Trophoblast cell (in vitro differentiated cells and primary cell): Measurements from ENCODE around the gene GSTCD.

ENCODE experiments used
- DNase-seq, 2 donors: peaks; one replicate each; pipeline ENCODE4 v3.0.0-alpha.2; 2016
- H2AFZ ChIP-seq: 2 replicates; pipeline ENCODE4 v1.6.1; 2013; ENCODE audit warnings: low read length, moderate library complexity, mild to moderate bottlenecking; ENCODE audit not compliant: insufficient read depth, poor library complexity
- H2AK5ac ChIP-seq: 2 replicates; pipeline ENCODE4 v1.6.1; 2013; ENCODE audit warnings: mild to moderate bottlenecking, low read length
- H2BK120ac ChIP-seq: 2 replicates; pipeline ENCODE4 v1.6.1; 2013; ENCODE audit warnings: low read length, mild to moderate bottlenecking, moderate library complexity; ENCODE audit not compliant: insufficient read depth, poor library complexity
- H2BK12ac ChIP-seq: 2 replicates; pipeline ENCODE4 v1.6.1; 2013; ENCODE audit warnings: mild to moderate bottlenecking, low read length, moderate library complexity
- H2BK5ac ChIP-seq: 2 replicates; pipeline ENCODE4 v1.6.1; 2013; ENCODE audit warnings: low read length, low read depth, moderate library complexity, mild to moderate bottlenecking; ENCODE audit not compliant: poor library complexity
- H3K14ac ChIP-seq: 2 replicates; pipeline ENCODE4 v1.6.1; 2013; ENCODE audit warnings: mild to moderate bottlenecking, low read length
- H3K18ac ChIP-seq: 2 replicates; pipeline ENCODE4 v1.6.1; 2013; ENCODE audit warnings: mild to moderate bottlenecking, low read length
- H3K23ac ChIP-seq: 2 replicates; pipeline ENCODE4 v1.6.1; 2013; ENCODE audit warnings: low read length
- H3K27ac ChIP-seq: 2 replicates; pipeline ENCODE4 v1.5.1; 2013; ENCODE audit warnings: low read depth, mild to moderate bottlenecking, inconsistent platforms, low read length, moderate library complexity
- H3K27me3 ChIP-seq: 2 replicates; pipeline ENCODE4 v1.6.1; 2013; ENCODE audit warnings: inconsistent platforms, mild to moderate bottlenecking, low read length, moderate library complexity; ENCODE audit not compliant: insufficient read depth
- H3K36me3 ChIP-seq, 2 experiments: 1 replicate in 1 of 2; 2 replicates in 1 of 2; pipeline ENCODE4 v1.6.1; 2013; ENCODE audit warnings: low read length in 2 of 2, mild to moderate bottlenecking in 2 of 2, moderate library complexity in 1 of 2; ENCODE audit not compliant: insufficient read depth in 2 of 2, control insufficient read depth in 1 of 2
- H3K4ac ChIP-seq: 2 replicates; pipeline ENCODE4 v1.6.1; 2013; ENCODE audit warnings: low read depth, mild to moderate bottlenecking, low read length, moderate library complexity
- H3K4me1 ChIP-seq, 2 experiments: 1 replicate in 1 of 2; 2 replicates in 1 of 2; pipeline ENCODE4 v1.6.1; 2013; ENCODE audit warnings: low read length in 2 of 2, mild to moderate bottlenecking in 2 of 2, moderate library complexity in 1 of 2; ENCODE audit not compliant: insufficient read depth in 2 of 2, control insufficient read depth in 1 of 2
- H3K4me2 ChIP-seq: 2 replicates; pipeline ENCODE4 v1.6.1; 2013; ENCODE audit warnings: inconsistent platforms, mild to moderate bottlenecking, low read length, moderate library complexity
- H3K4me3 ChIP-seq: 2 replicates; pipeline ENCODE4 v1.5.1; 2013; ENCODE audit warnings: mild to moderate bottlenecking, low read depth, low read length, inconsistent platforms
- H3K79me1 ChIP-seq: one replicate; pipeline ENCODE4 v1.6.1; 2013; ENCODE audit warnings: low read length
- H3K79me2 ChIP-seq: 2 replicates; pipeline ENCODE4 v1.6.1; 2013; ENCODE audit warnings: low read length, mild to moderate bottlenecking; ENCODE audit not compliant: control insufficient read depth, insufficient read depth, poor library complexity
- H3K9ac ChIP-seq: 2 replicates; pipeline ENCODE4 v1.6.1; 2013; ENCODE audit warnings: mild to moderate bottlenecking, low read length
- H3K9me3 ChIP-seq: 2 replicates; pipeline ENCODE4 v1.6.1; 2013; ENCODE audit warnings: low read depth, mild to moderate bottlenecking, control low read depth, inconsistent platforms, low read length; ENCODE audit not compliant: insufficient read depth
- H4K12ac ChIP-seq: 2 replicates; pipeline ENCODE4 v1.6.1; 2013; ENCODE audit warnings: low read depth, mild to moderate bottlenecking, low read length, moderate library complexity
- H4K8ac ChIP-seq: 2 replicates; pipeline ENCODE4 v1.6.1; 2013; ENCODE audit warnings: low read depth, mild to moderate bottlenecking, low read length, moderate library complexity
- H4K91ac ChIP-seq: one replicate; pipeline ENCODE4 v1.6.1; 2013; ENCODE audit warnings: low read depth, mild to moderate bottlenecking, low read length, moderate library complexity
- WGBS: extraction: QIAGEN DNeasy Blood & Tissue Kit; methylation state at CpG from one replicate; pipeline ENCODE4 v1.1.7; 2013; ENCODE audit warnings: missing lambda C conversion rate; ENCODE audit not compliant: insufficient read length, insufficient coverage; ENCODE audit errors: extremely low coverage; 5-methylcytosine and 5-hydroxymethylcytosine counted together

The GSTCD gene

GRCh38 chr4:105836537-105836936 lies 128.0 kb downstream of the GSTCD start:
- no peak overlapping the region for H3K9ac ChIP-seq
- H3K4ac ChIP-seq = no peak overlapping the region
- H3K18ac ChIP-seq = no peak overlapping the region
- no peaks in the 10 kb centered on the region for H3K27me3 ChIP-seq
- H4K8ac ChIP-seq = no peak overlapping the region
- no peaks in the 10 kb centered on the region for H3K79me2 ChIP-seq
- no peak overlapping the region for H2BK12ac ChIP-seq
- no peak overlapping the region for H3K4me2 ChIP-seq
- no CpG with 5 or more reads among the region's 3 CpGs for WGBS
- H3K79me1 ChIP-seq = no peaks in the 10 kb centered on the region
- H2AK5ac ChIP-seq = no peak overlapping the region
- H3K4me3 ChIP-seq = no peak overlapping the region
- no peak overlapping the region for H2BK120ac ChIP-seq
- no peak overlapping the region for H3K14ac ChIP-seq
- no peak for DNase-seq
- no peak overlapping the region for H4K12ac ChIP-seq
- H3K27ac ChIP-seq = no peak overlapping the region
- H4K91ac ChIP-seq = no peak overlapping the region
- H3K9me3 ChIP-seq = peaks cover 5% of the 10 kb centered on the region
- no peak overlapping the region for H3K23ac ChIP-seq
- H3K4me1 ChIP-seq = no peaks in the 10 kb centered on the region
- H2BK5ac ChIP-seq = no peak overlapping the region
- no peak overlapping the region for H2AFZ ChIP-seq
- peaks cover 0 to 5% of the 10 kb centered on the region in 2 experiments for H3K36me3 ChIP-seq

GRCh38 chr4:105837037-105837436 lies 128.5 kb downstream of the GSTCD start:
- peaks cover 5% of the 10 kb centered on the region for H3K9me3 ChIP-seq
- H4K8ac ChIP-seq = no peak overlapping the region
- H3K79me1 ChIP-seq = no peaks in the 10 kb centered on the region
- H3K4me1 ChIP-seq = no peaks in the 10 kb centered on the region
- no peak overlapping the region for H3K27ac ChIP-seq
- H3K4me2 ChIP-seq = no peak overlapping the region
- peaks cover 0 to 5% of the 10 kb centered on the region in 2 experiments for H3K36me3 ChIP-seq
- H2AK5ac ChIP-seq = no peak overlapping the region
- no peak overlapping the region for H4K12ac ChIP-seq
- DNase-seq = peak; percentile 29 to 66
- H3K4me3 ChIP-seq = no peak overlapping the region
- no peak overlapping the region for H4K91ac ChIP-seq
- H2AFZ ChIP-seq = no peak overlapping the region
- H3K23ac ChIP-seq = no peak overlapping the region
- H2BK5ac ChIP-seq = no peak overlapping the region
- H3K18ac ChIP-seq = no peak overlapping the region
- no peaks in the 10 kb centered on the region for H3K79me2 ChIP-seq
- no peak overlapping the region for H3K14ac ChIP-seq
- H2BK12ac ChIP-seq = no peak overlapping the region
- H3K4ac ChIP-seq = no peak overlapping the region
- no CpG with 5 or more reads among the region's 2 CpGs for whole genome bisulfite sequencing
- no peaks in the 10 kb centered on the region for H3K27me3 ChIP-seq
- no peak overlapping the region for H2BK120ac ChIP-seq
- H3K9ac ChIP-seq = no peak overlapping the region

GRCh38 chr4:105838082-105838481 lies 129.5 kb downstream of the GSTCD start:
- no peak overlapping the region for H3K4ac ChIP-seq
- no peak overlapping the region for H4K91ac ChIP-seq
- no peak overlapping the region for H4K12ac ChIP-seq
- H3K4me1 ChIP-seq = no peaks in the 10 kb centered on the region
- H3K4me3 ChIP-seq = no peak overlapping the region
- no peak overlapping the region for H2BK12ac ChIP-seq
- no peak overlapping the region for H3K14ac ChIP-seq
- no peak overlapping the region for H3K9ac ChIP-seq
- H3K36me3 ChIP-seq = peaks cover 0 to 5% of the 10 kb centered on the region in 2 experiments
- no peak overlapping the region for H2AFZ ChIP-seq
- H3K27me3 ChIP-seq = no peaks in the 10 kb centered on the region
- no peak overlapping the region for H3K23ac ChIP-seq
- H2AK5ac ChIP-seq = no peak overlapping the region
- WGBS = no CpG with 5 or more reads among the region's 1 CpG
- H3K18ac ChIP-seq = no peak overlapping the region
- H2BK5ac ChIP-seq = no peak overlapping the region
- no peaks in the 10 kb centered on the region for H3K79me2 ChIP-seq
- H2BK120ac ChIP-seq = no peak overlapping the region
- no peaks in the 10 kb centered on the region for H3K79me1 ChIP-seq
- no peak overlapping the region for H3K4me2 ChIP-seq
- peaks cover 5% of the 10 kb centered on the region for H3K9me3 ChIP-seq
- H3K27ac ChIP-seq = no peak overlapping the region
- DNase-seq = no peak
- no peak overlapping the region for H4K8ac ChIP-seq

- no peak overlapping the region for H2BK5ac ChIP-seq
- no peaks in the 10 kb centered on the region for H3K4me1 ChIP-seq
- no peaks in the 10 kb centered on the region for H3K27me3 ChIP-seq
- H4K12ac ChIP-seq = no peak overlapping the region
- H2AFZ ChIP-seq = no peak overlapping the region
- H2BK12ac ChIP-seq = no peak overlapping the region
- no peaks in the 10 kb centered on the region for H3K79me2 ChIP-seq
- no peaks in the 10 kb centered on the region for H3K79me1 ChIP-seq
- peaks cover 0 to 5% of the 10 kb centered on the region in 2 experiments for H3K36me3 ChIP-seq
- no peak overlapping the region for H3K4ac ChIP-seq
- H3K23ac ChIP-seq = no peak overlapping the region
- no peak for DNase-seq
- H2BK120ac ChIP-seq = no peak overlapping the region
- H3K14ac ChIP-seq = no peak overlapping the region
- H2AK5ac ChIP-seq = no peak overlapping the region
- H3K4me3 ChIP-seq = no peak overlapping the region
- no peak overlapping the region for H3K27ac ChIP-seq
- WGBS = no CpG with 5 or more reads among the region's 5 CpGs
- H3K18ac ChIP-seq = no peak overlapping the region
- no peak overlapping the region for H3K4me2 ChIP-seq
- H4K91ac ChIP-seq = no peak overlapping the region
- H3K9me3 ChIP-seq = peaks cover 1% of the 10 kb centered on the region
- no peak overlapping the region for H3K9ac ChIP-seq
- no peak overlapping the region for H4K8ac ChIP-seq
These were observed 132.0 kb downstream of the GSTCD start for GRCh38 chr4:105840426-105841174.
